PC-9 (cell line): Measurements from ENCODE around the gene FCAMR. TPM values are rescaled to one million over a fixed set of nuclear protein-coding genes. Genes with fewer than 3 reads are reported as not detected.

ENCODE experiments used
- BruUV-seq: library from RNA; stranded (reverse); fragments of 400-500 nt; replicated peaks from 2 replicates; lab custom pipeline; 2021; lab: Mats Ljungman, UMichigan
- CTCF ChIA-PET: fragments of 300-600 bp; sonication (Branson Sonifier 250); formaldehyde crosslinking; loops from one replicate; lab custom pipeline; 2022; ENCODE audit warnings: antibody characterized with exemption; lab: Charles Lee
- POLR2A ChIA-PET: fragments of 300-600 bp; sonication (Branson Sonifier 250); formaldehyde crosslinking; loops from one replicate; lab custom pipeline; 2022; ENCODE audit warnings: antibody characterized with exemption; ENCODE audit not compliant: unreplicated experiment; lab: Charles Lee
- DNase-seq, 2 experiments: peaks; one replicate each; pipeline versions ENCODE4 v3.0.0 to v3.0.0-alpha.2; 2015 to 2022; ENCODE audit warnings: mixed read lengths in 1 of 2
- H2AFZ ChIP-seq: fragments of 200-600 bp; sonication (generic); 2 replicates; pipeline ENCODE4 v1.8.1; 2017; ENCODE audit warnings: antibody characterized with exemption
- H3F3A ChIP-seq: fragments of 200-600 bp; sonication (generic); 2 replicates; pipeline ENCODE4 v1.8.1; 2017; ENCODE audit warnings: antibody characterized with exemption, mild to moderate bottlenecking, low read depth; ENCODE audit not compliant: insufficient read depth
- H3K27ac ChIP-seq: fragments of 200-600 bp; sonication (generic); 2 replicates; pipeline ENCODE4 v1.6.1; 2016; ENCODE audit warnings: mixed run types
- H3K27me3 ChIP-seq: fragments of 200-600 bp; sonication (generic); 2 replicates; pipeline ENCODE4 v1.6.1; 2016; ENCODE audit warnings: low read depth, mixed run types; ENCODE audit not compliant: insufficient read depth
- H3K36me3 ChIP-seq: fragments of 200-600 bp; sonication (generic); 2 replicates; pipeline ENCODE4 v1.6.1; 2016; ENCODE audit warnings: low read depth, mixed run types
- H3K4me1 ChIP-seq: fragments of 200-600 bp; sonication (generic); replicated peaks from 2 replicates; pipeline ENCODE4 v1.6.1; 2016; ENCODE audit warnings: mixed run types; ENCODE audit not compliant: insufficient read depth
- H3K4me2 ChIP-seq: fragments of 200-600 bp; sonication (generic); 2 replicates; pipeline ENCODE4 v1.6.1; 2017; ENCODE audit warnings: mixed run types
- H3K4me3 ChIP-seq: fragments of 200-600 bp; sonication (generic); 2 replicates; pipeline ENCODE4 v1.6.1; 2016; ENCODE audit warnings: mixed run types
- H3K79me2 ChIP-seq: fragments of 200-600 bp; sonication (generic); 2 replicates; pipeline ENCODE4 v1.6.1; 2017; ENCODE audit warnings: low read depth, mixed run types
- H3K9me2 ChIP-seq: fragments of 200-600 bp; sonication (generic); 2 replicates; pipeline ENCODE4 v1.8.1; 2017; ENCODE audit warnings: mild to moderate bottlenecking; ENCODE audit not compliant: insufficient read depth
- H3K9me3 ChIP-seq: fragments of 200-600 bp; sonication (generic); 2 replicates; pipeline ENCODE4 v1.8.1; 2016; ENCODE audit warnings: low read depth; ENCODE audit not compliant: insufficient read depth
- H4K20me1 ChIP-seq: fragments of 200-600 bp; sonication (generic); 2 replicates; pipeline ENCODE4 v1.8.1; 2017; ENCODE audit not compliant: insufficient read depth
- CTCF ChIP-seq: fragments of 200-600 bp; sonication (generic); conservative IDR thresholded peaks from 2 replicates; pipeline ENCODE4 v1.6.1; 2017; ENCODE audit warnings: mixed run types, antibody characterized with exemption, mild to moderate bottlenecking, moderate library complexity
- EZH2 ChIP-seq: fragments of 200-600 bp; sonication (generic); IDR thresholded peaks from 2 replicates; pipeline ENCODE4 v1.8.0; 2017; ENCODE audit warnings: antibody characterized with exemption, low read depth
- intact Hi-C: fragments of 100-400 bp; cut with micrococcal nuclease; formaldehyde crosslinking; loops from one replicate; pipeline ENCODE4 v1.10.0; 2022; ENCODE audit not compliant: unreplicated experiment
- total RNA-seq: library from RNA; stranded (reverse); gene quantifications from 2 replicates; pipeline ENCODE4 v1.2.3, GENCODE V29; 2021

The FCAMR gene
- total RNA-seq, 1 experiment from 2014 or later = not detected

DNA sequence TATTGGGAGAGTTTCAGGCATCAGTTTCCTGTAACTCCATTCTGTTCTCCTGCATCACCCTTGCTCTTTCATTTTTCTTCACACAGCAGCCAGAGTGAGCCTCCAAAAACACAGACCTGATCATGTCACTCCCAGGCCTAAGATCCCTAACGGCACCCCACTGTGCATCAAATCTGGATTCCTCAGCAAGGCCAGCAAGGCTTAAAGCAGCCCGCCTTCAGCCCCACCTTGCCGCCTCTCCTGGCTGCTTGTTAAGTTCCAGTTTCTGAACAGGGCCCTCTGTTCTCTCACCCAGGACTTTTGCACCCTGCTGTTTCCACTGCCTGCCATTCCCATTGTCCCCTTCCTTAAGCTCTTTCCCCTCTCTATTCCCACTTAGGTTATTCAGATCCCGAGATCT lies 33.0 kb upstream of the FCAMR start:
- H3K27ac ChIP-seq = peak overlapping the region; percentile 93
- H2AFZ ChIP-seq = no peak overlapping the region
- TF ChIP-seq CTCF = no peak
- TF ChIP-seq EZH2 = no peak
- intact Hi-C loops = loop anchor here (5.0 kb wide), 1 partner anchor 389 kb away; no protein-coding TSS in a partner anchor
- peak overlapping the region; percentile 70 for H3K4me2 ChIP-seq
- no peaks in the 10 kb centered on the region for H3K79me2 ChIP-seq
- peaks cover 51% of the 10 kb centered on the region for H3F3A ChIP-seq
- no peaks in the 10 kb centered on the region for H4K20me1 ChIP-seq
- no TSS peak for BruUV-seq
- ChIA-PET POLR2A (interaction anchor here (1.0 to 1.1 kb wide), 4 partner anchors 17 to 49 kb away, joined by 3 to 12 read pairs (median 4); partner anchors contain the start of genes C1orf116 and PFKFB2), CTCF (interaction anchor here (0.7 to 2.7 kb wide), 3 partner anchors 21 to 396 kb away, joined by 3 to 12 read pairs (median 5); no protein-coding TSS in a partner anchor)
- H3K4me3 ChIP-seq = no peak overlapping the region
- no peaks in the 10 kb centered on the region for H3K27me3 ChIP-seq
- no peak for DNase-seq
- H3K36me3 ChIP-seq = no peaks in the 10 kb centered on the region
- H3K4me1 ChIP-seq = peaks cover 81% of the 10 kb centered on the region
- no peaks in the 10 kb centered on the region for H3K9me2 ChIP-seq
- peaks cover 2% of the 10 kb centered on the region; the same call in 1 of the 2 replicates for H3K9me3 ChIP-seq

DNA sequence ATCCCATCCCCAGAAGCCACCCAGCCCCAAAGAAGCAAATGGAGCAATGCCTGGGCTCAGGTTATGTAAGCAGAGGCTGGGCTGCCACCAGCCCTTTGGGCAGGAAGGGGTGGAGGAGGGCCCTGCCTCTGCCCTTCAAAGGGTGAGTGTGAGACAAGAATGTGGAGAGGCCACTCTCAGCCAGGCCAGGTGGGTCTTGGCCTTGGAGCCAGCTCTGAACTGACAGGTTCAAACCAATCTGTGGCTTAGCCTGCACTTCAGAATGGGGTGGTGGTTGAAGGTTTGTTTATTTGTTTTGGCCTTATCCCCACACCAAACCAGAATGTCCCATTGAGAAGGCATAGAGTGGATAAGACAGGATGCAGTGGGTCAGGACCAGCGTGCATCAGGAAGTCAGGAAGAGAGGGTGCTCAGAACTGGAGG lies 32.5 kb upstream of the FCAMR start:
- Histone ChIP-seq H3K27ac (peak overlapping the region; percentile 93), H4K20me1 (no peaks in the 10 kb centered on the region), H3K9me3 (no peaks in the 10 kb centered on the region; the same call in 1 of the 2 replicates), H3K27me3 (no peaks in the 10 kb centered on the region), H3K9me2 (no peaks in the 10 kb centered on the region), H3K79me2 (no peaks in the 10 kb centered on the region), H2AFZ (no peak overlapping the region), H3K4me2 (peak overlapping the region; percentile 70), H3F3A (peaks cover 46% of the 10 kb centered on the region), H3K36me3 (no peaks in the 10 kb centered on the region), H3K4me3 (no peak overlapping the region; the same call in 1 of the 2 replicates), H3K4me1 (peaks cover 76% of the 10 kb centered on the region)
- ChIA-PET CTCF (interaction anchor here (1.2 kb wide), 1 partner anchor 18 kb away, joined by 8 read pairs; no protein-coding TSS in a partner anchor), POLR2A (interaction anchor here (0.6 to 1.1 kb wide), 7 partner anchors 17 to 1277 kb away, joined by 3 to 12 read pairs (median 5); partner anchors contain the start of genes C1orf116 and PFKFB2)
- BruUV-seq = no TSS peak
- peak; percentile 93 to 98 for DNase-seq
- no peak for TF ChIP-seq EZH2
- no peak for TF ChIP-seq CTCF
- intact Hi-C loops = loop anchor here (1.0 to 5.0 kb wide), 5 partner anchors 20 to 390 kb away; partner anchors contain the start of gene YOD1

GRCh38 chr1:207001492-207002245 lies 31.4 kb upstream of the FCAMR start:
- Histone ChIP-seq H3K27me3 (no peaks in the 10 kb centered on the region), H3K79me2 (no peaks in the 10 kb centered on the region), H3K27ac (peak overlapping the region; percentile 93), H3K36me3 (no peaks in the 10 kb centered on the region), H3K9me2 (no peaks in the 10 kb centered on the region), H2AFZ (peak overlapping the region; percentile 55; the same call in 1 of the 2 replicates), H3K4me2 (peak overlapping the region; percentile 70), H3K4me3 (peak overlapping the region; percentile 19; the same call in 1 of the 2 replicates), H3K9me3 (no peaks in the 10 kb centered on the region), H3K4me1 (peaks cover 67% of the 10 kb centered on the region), H4K20me1 (no peaks in the 10 kb centered on the region), H3F3A (peaks cover 40% of the 10 kb centered on the region)
- ChIA-PET POLR2A (interaction anchor here (0.6 to 0.9 kb wide), 4 partner anchors 10 to 313 kb away, joined by 3 to 17 read pairs (median 8); partner anchors contain the start of gene C1orf116), CTCF (interaction anchor here (0.6 to 1.2 kb wide), 4 partner anchors 19 to 389 kb away, joined by 3 to 8 read pairs (median 4); partner anchors contain the start of gene C1orf116)
- no TSS peak for BruUV-seq
- TF ChIP-seq EZH2 = no peak
- no peak for TF ChIP-seq CTCF
- intact Hi-C loops = loop anchor here (1.0 to 5.0 kb wide), 5 partner anchors 19 to 391 kb away; partner anchors contain the start of gene YOD1
- peak; percentile 58 to 95 for DNase-seq
